OCI-LY1 (cell line): ENCODE results near the gene RABGAP1L.

ENCODE experiments used
- H2AFZ ChIP-seq: fragments of 200-600 bp; sonication (generic), shearing (Covaris generic); 2 replicates; pipeline ENCODE4 v1.6.0; 2014; ENCODE audit warnings: antibody characterized with exemption, mild to moderate bottlenecking, low read length
- H3F3A ChIP-seq: fragments of 200-600 bp; sonication (generic), shearing (Covaris generic); 2 replicates; pipeline ENCODE4 v1.6.0; 2014; ENCODE audit warnings: mild to moderate bottlenecking, antibody characterized with exemption, low read length, moderate library complexity; ENCODE audit not compliant: insufficient read depth
- H3K27ac ChIP-seq: fragments of 200-600 bp; sonication (generic); 2 replicates; pipeline ENCODE4 v1.5.1; 2014; ENCODE audit warnings: low read length, mixed run types, mild to moderate bottlenecking, low read depth; ENCODE audit not compliant: poor library complexity, severe bottlenecking
- H3K27me3 ChIP-seq: fragments of 200-600 bp; sonication (generic); 2 replicates; pipeline ENCODE4 v1.6.0; 2014; ENCODE audit warnings: antibody characterized with exemption, mild to moderate bottlenecking, low read length, moderate library complexity; ENCODE audit not compliant: insufficient read depth
- H3K36me3 ChIP-seq: fragments of 200-600 bp; sonication (generic); 2 replicates; pipeline ENCODE4 v1.6.1; 2014; ENCODE audit warnings: mild to moderate bottlenecking, antibody characterized with exemption, low read length, moderate library complexity, mixed read lengths; ENCODE audit not compliant: insufficient read depth
- H3K4me1 ChIP-seq: fragments of 200-600 bp; sonication (generic); 2 replicates; pipeline ENCODE4 v1.5.1; 2014; ENCODE audit warnings: mild to moderate bottlenecking, low read length, moderate library complexity; ENCODE audit not compliant: insufficient read depth, severe bottlenecking
- H3K4me2 ChIP-seq: fragments of 200-600 bp; sonication (generic), shearing (Covaris generic); 2 replicates; pipeline ENCODE4 v1.6.1; 2014; ENCODE audit warnings: low read length
- H3K4me3 ChIP-seq: fragments of 200-600 bp; sonication (generic); 2 replicates; pipeline ENCODE4 v1.5.1; 2014; ENCODE audit warnings: low read length, low read depth, mild to moderate bottlenecking, mixed read lengths; ENCODE audit not compliant: poor library complexity, severe bottlenecking
- H3K79me2 ChIP-seq: fragments of 200-600 bp; shearing (Covaris generic); 2 replicates; pipeline ENCODE4 v1.6.1; 2016; ENCODE audit warnings: mixed run types, low read length, mixed read lengths; ENCODE audit not compliant: insufficient read depth
- H3K9ac ChIP-seq: fragments of 200-600 bp; sonication (generic), shearing (Covaris generic); 2 replicates; pipeline ENCODE4 v1.6.1; 2014; ENCODE audit warnings: mild to moderate bottlenecking, low read length, mixed read lengths
- H3K9me2 ChIP-seq: fragments of 200-600 bp; sonication (generic), shearing (Covaris generic); 2 replicates; pipeline ENCODE4 v1.6.1; 2014; ENCODE audit warnings: low read depth, mild to moderate bottlenecking, low read length, mixed read lengths
- H3K9me3 ChIP-seq: fragments of 200-600 bp; shearing (Covaris generic); 2 replicates; pipeline ENCODE4 v1.6.1; 2014; ENCODE audit warnings: low read length, mixed read lengths
- H4K20me1 ChIP-seq: fragments of 200-600 bp; sonication (generic), shearing (Covaris generic); 2 replicates; pipeline ENCODE4 v1.6.0; 2016; ENCODE audit warnings: mild to moderate bottlenecking, low read length; ENCODE audit not compliant: insufficient read depth
- CTCF ChIP-seq: fragments of 200-600 bp; sonication (generic), shearing (Covaris generic); IDR thresholded peaks from 2 replicates; pipeline ENCODE4 v1.5.1; 2017; ENCODE audit warnings: mild to moderate bottlenecking, antibody characterized with exemption, low read length, moderate library complexity, mixed read lengths
- EZH2 ChIP-seq: fragments of 200-600 bp; sonication (generic), shearing (Covaris generic); IDR thresholded peaks from 2 replicates; pipeline ENCODE4 v1.8.0; 2017; ENCODE audit warnings: borderline replicate concordance, mixed run types, mild to moderate bottlenecking, antibody characterized with exemption, low read length, moderate library complexity, mixed read lengths

RABGAP1L gene

GRCh38 chr1:174671826-174672225 lies 512.5 kb downstream of the RABGAP1L start:
- Histone ChIP-seq H3K4me1 (no peaks in the 10 kb centered on the region), H3F3A (no peaks in the 10 kb centered on the region), H3K9ac (no peak overlapping the region), H3K79me2 (no peaks in the 10 kb centered on the region), H2AFZ (no peak overlapping the region), H3K9me2 (no peaks in the 10 kb centered on the region), H3K4me2 (no peak overlapping the region), H3K4me3 (no peak overlapping the region), H3K27ac (no peak overlapping the region), H3K27me3 (no peaks in the 10 kb centered on the region), H3K9me3 (peaks cover 5% of the 10 kb centered on the region; the same call in 1 of the 2 replicates), H3K36me3 (peaks cover 5% of the 10 kb centered on the region; the same call in 1 of the 2 replicates), H4K20me1 (no peaks in the 10 kb centered on the region)
- TF ChIP-seq EZH2 (no peak), CTCF (no peak)

GRCh38 chr1:174676856-174677255 lies 517.5 kb downstream of the RABGAP1L start:
- Histone ChIP-seq H4K20me1 (no peaks in the 10 kb centered on the region), H3K4me2 (no peak overlapping the region), H3K9me3 (no peaks in the 10 kb centered on the region), H3K4me1 (no peaks in the 10 kb centered on the region), H3K9me2 (no peaks in the 10 kb centered on the region), H3K36me3 (no peaks in the 10 kb centered on the region), H2AFZ (no peak overlapping the region), H3K27ac (no peak overlapping the region), H3F3A (no peaks in the 10 kb centered on the region), H3K79me2 (no peaks in the 10 kb centered on the region), H3K27me3 (no peaks in the 10 kb centered on the region), H3K9ac (no peak overlapping the region), H3K4me3 (no peak overlapping the region)
- TF ChIP-seq EZH2 (no peak), CTCF (no peak)

DNA sequence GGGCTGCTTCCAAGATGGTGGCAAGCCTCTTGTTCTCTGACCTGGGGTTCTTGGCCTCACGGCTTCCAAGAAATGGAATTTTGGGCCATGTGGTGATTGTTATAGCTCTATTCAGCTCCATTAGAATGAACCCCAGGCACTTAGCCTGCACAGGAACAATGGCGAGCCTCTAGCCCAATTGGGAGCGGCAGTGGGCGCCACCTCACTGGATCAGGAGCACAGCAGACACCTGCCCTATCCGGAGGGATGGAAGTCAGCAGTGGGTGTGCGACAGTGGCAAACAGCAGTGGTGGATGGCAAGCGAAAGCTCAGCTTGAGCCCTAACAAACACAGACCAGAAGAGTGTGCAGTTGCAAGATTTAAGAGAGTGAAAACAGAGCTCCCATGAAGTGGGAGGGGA lies 519.3 kb downstream of the RABGAP1L start:
- Histone ChIP-seq H3K9me2 (no peaks in the 10 kb centered on the region), H3K4me3 (no peak overlapping the region), H3K4me1 (no peaks in the 10 kb centered on the region), H3K27ac (no peak overlapping the region), H3K27me3 (no peaks in the 10 kb centered on the region), H3F3A (no peaks in the 10 kb centered on the region), H3K4me2 (no peak overlapping the region), H3K9ac (no peak overlapping the region), H2AFZ (no peak overlapping the region), H4K20me1 (no peaks in the 10 kb centered on the region), H3K9me3 (no peaks in the 10 kb centered on the region), H3K79me2 (no peaks in the 10 kb centered on the region), H3K36me3 (peaks cover 2% of the 10 kb centered on the region; the same call in 1 of the 2 replicates)
- TF ChIP-seq CTCF: no peak
- TF ChIP-seq EZH2: no peak
